Parathyroid adenoma (tissue), 2 donors: Measurements from ENCODE around the gene VENTX.

Experiments
- H2AFZ ChIP-seq: fragments of 300-600 bp; sonication (generic); one replicate; pipeline ENCODE4 v1.7.0; 2017; ENCODE audit warnings: antibody characterized with exemption, mild to moderate bottlenecking
- H3K27ac ChIP-seq: fragments of 300-600 bp; sonication (generic); one replicate; pipeline ENCODE4 v1.7.0; 2017
- H3K27me3 ChIP-seq: fragments of 300-600 bp; sonication (generic); one replicate; pipeline ENCODE4 v1.7.0; 2017; ENCODE audit warnings: low read length; ENCODE audit not compliant: control insufficient read depth, insufficient read depth
- H3K36me3 ChIP-seq: fragments of 300-600 bp; sonication (generic); one replicate; pipeline ENCODE4 v1.7.0; 2017; ENCODE audit warnings: low read length; ENCODE audit not compliant: control insufficient read depth, insufficient read depth
- H3K4me1 ChIP-seq: fragments of 300-600 bp; sonication (generic); one replicate; pipeline ENCODE4 v1.7.0; 2017; ENCODE audit warnings: control low read depth
- H3K4me2 ChIP-seq: fragments of 300-600 bp; sonication (generic); one replicate; pipeline ENCODE4 v1.7.0; 2017; ENCODE audit warnings: low read length
- H3K4me3 ChIP-seq: fragments of 300-600 bp; sonication (generic); one replicate; pipeline ENCODE4 v1.7.0; 2017; ENCODE audit warnings: low read depth, low read length
- H3K79me2 ChIP-seq: fragments of 300-600 bp; sonication (generic); one replicate; pipeline ENCODE4 v1.7.0; 2017; ENCODE audit warnings: control low read depth
- H3K9ac ChIP-seq: fragments of 300-600 bp; sonication (generic); one replicate; pipeline ENCODE4 v1.7.0; 2017; ENCODE audit warnings: mild to moderate bottlenecking
- H3K9me3 ChIP-seq: fragments of 300-600 bp; sonication (generic); one replicate; pipeline ENCODE4 v1.7.0; 2017; ENCODE audit warnings: low read length; ENCODE audit not compliant: control insufficient read depth
- CTCF ChIP-seq: fragments of 300-600 bp; sonication (generic); IDR thresholded peaks from one replicate; pipeline ENCODE4 v1.7.0; 2017; ENCODE audit warnings: antibody characterized with exemption, mild to moderate bottlenecking
- donor health status: primary hyperparathyroidism.

Gene VENTX

GRCh38 chr10:133196221-133196915 lies 41.3 kb upstream of the VENTX start:
- H3K4me2 ChIP-seq = no peak overlapping the region
- no peak overlapping the region for H2AFZ ChIP-seq
- no peak overlapping the region for H3K27ac ChIP-seq
- H3K4me1 ChIP-seq = no peaks in the 10 kb centered on the region
- no peak overlapping the region for H3K4me3 ChIP-seq
- H3K79me2 ChIP-seq = no peaks in the 10 kb centered on the region
- H3K9me3 ChIP-seq = no peaks in the 10 kb centered on the region
- no peak for TF ChIP-seq CTCF
- no peaks in the 10 kb centered on the region for H3K27me3 ChIP-seq
- no peak overlapping the region for H3K9ac ChIP-seq
- H3K36me3 ChIP-seq = no peaks in the 10 kb centered on the region

GRCh38 chr10:133196936-133197758 lies 40.5 kb upstream of the VENTX start:
- Histone ChIP-seq H3K27me3 (no peaks in the 10 kb centered on the region), H2AFZ (no peak overlapping the region), H3K36me3 (no peaks in the 10 kb centered on the region), H3K4me2 (no peak overlapping the region), H3K27ac (no peak overlapping the region), H3K9me3 (no peaks in the 10 kb centered on the region), H3K4me1 (no peaks in the 10 kb centered on the region), H3K9ac (no peak overlapping the region), H3K4me3 (no peak overlapping the region), H3K79me2 (no peaks in the 10 kb centered on the region)
- no peak for TF ChIP-seq CTCF

- no peaks in the 10 kb centered on the region for H3K4me1 ChIP-seq
These were observed 39.9 kb upstream of the VENTX start for GRCh38 chr10:133197786-133198185.

GRCh38 chr10:133198206-133198605 lies 39.4 kb upstream of the VENTX start:
- no peaks in the 10 kb centered on the region for H3K79me2 ChIP-seq
- no peaks in the 10 kb centered on the region for H3K4me1 ChIP-seq
- H3K4me3 ChIP-seq = no peak overlapping the region
- H3K9ac ChIP-seq = no peak overlapping the region
- TF ChIP-seq CTCF = no peak
- no peak overlapping the region for H3K4me2 ChIP-seq
- no peaks in the 10 kb centered on the region for H3K9me3 ChIP-seq
- H2AFZ ChIP-seq = no peak overlapping the region
- no peaks in the 10 kb centered on the region for H3K27me3 ChIP-seq
- H3K27ac ChIP-seq = no peak overlapping the region
- no peaks in the 10 kb centered on the region for H3K36me3 ChIP-seq

More at GRCh38 chr10:133197786-133198185, 39.9 kb upstream of the VENTX start:
- no peak overlapping the region for H3K4me2 ChIP-seq
- no peaks in the 10 kb centered on the region for H3K36me3 ChIP-seq
- H3K9me3 ChIP-seq = no peaks in the 10 kb centered on the region
- H3K9ac ChIP-seq = no peak overlapping the region
- no peak for TF ChIP-seq CTCF
- H3K4me3 ChIP-seq = no peak overlapping the region
- no peak overlapping the region for H2AFZ ChIP-seq
- H3K27me3 ChIP-seq = no peaks in the 10 kb centered on the region
- no peak overlapping the region for H3K27ac ChIP-seq
- H3K79me2 ChIP-seq = no peaks in the 10 kb centered on the region
